SK-N-SH (cell line): ENCODE results near the gene BBS5. TPM values are rescaled to one million over a fixed set of nuclear protein-coding genes. Genes with fewer than 3 reads are reported as not detected.

Experiments
- CTCF ChIA-PET: fragments of 300-600, 350-600 bp; formaldehyde crosslinking; extraction: SDS; loops from one replicate; lab custom pipeline; 2021; lab: Yijun Ruan, JAX
- POLR2A ChIA-PET: fragments of 350-600 bp; sonication (Branson Sonifier 250); formaldehyde crosslinking; extraction: SDS; loops from one replicate; lab custom pipeline; 2020; ENCODE audit warnings: antibody characterized with exemption, inconsistent platforms; lab: Yijun Ruan, JAX
- DNase-seq: peaks from one replicate; pipeline ENCODE4 v3.0.0; 2012
- H2AFZ ChIP-seq: fragments of 200-600 bp; sonication (generic); 2 replicates; pipeline ENCODE4 v1.8.1; 2016; ENCODE audit warnings: antibody characterized with exemption, mild to moderate bottlenecking, low read depth
- H3F3A ChIP-seq: fragments of 200-600 bp; sonication (generic); replicated peaks from 2 replicates; pipeline ENCODE3; 2016; ENCODE audit warnings: antibody characterized with exemption, mild to moderate bottlenecking; ENCODE audit not compliant: insufficient read depth
- H3K27ac ChIP-seq, 2 experiments: fragments of 200-500 bp in 1 of 2; fragments of 200-600 bp in 1 of 2; sonication (Bioruptor generic) in 1 of 2; sonication (generic), shearing (Covaris generic) in 1 of 2; 2 replicates each; pipeline versions ENCODE4 v1.5.1 to v1.6.1; 2014 to 2016; ENCODE audit warnings: low read depth in 2 of 2, inconsistent platforms in 1 of 2, low read length in 1 of 2, mild to moderate bottlenecking in 1 of 2, mixed read lengths in 1 of 2
- H3K27me3 ChIP-seq: fragments of 200-600 bp; sonication (generic), shearing (Covaris generic); 2 replicates; pipeline ENCODE4 v1.6.1; 2016; ENCODE audit warnings: mixed run types; ENCODE audit not compliant: insufficient read depth
- H3K36me3 ChIP-seq, 2 experiments: fragments of 200-500 bp in 1 of 2; fragments of 200-600 bp in 1 of 2; sonication (Bioruptor generic) in 1 of 2; sonication (generic) in 1 of 2; replicated peaks in 1 of 2; 2 replicates each; pipeline versions ENCODE3 to v1.5.1; 2014 to 2016; ENCODE audit warnings: low read length in 1 of 2, mild to moderate bottlenecking in 1 of 2; ENCODE audit not compliant: insufficient read depth in 2 of 2, control insufficient read depth in 1 of 2
- H3K4me1 ChIP-seq, 2 experiments: fragments of 200-500 bp in 1 of 2; fragments of 200-600 bp in 1 of 2; sonication (Bioruptor generic) in 1 of 2; sonication (generic), shearing (Covaris generic) in 1 of 2; 2 replicates each; pipeline versions ENCODE4 v1.5.1 to v1.6.1; 2014 to 2016; ENCODE audit warnings: low read depth in 1 of 2, low read length in 1 of 2, mixed run types in 1 of 2; ENCODE audit not compliant: insufficient read depth in 2 of 2, control insufficient read depth in 1 of 2
- H3K4me2 ChIP-seq: fragments of 200-600 bp; sonication (generic), shearing (Covaris generic); 2 replicates; pipeline ENCODE4 v1.6.1; 2017; ENCODE audit warnings: mixed run types
- H3K4me3 ChIP-seq, 2 experiments: fragments of 200-500 bp in 1 of 2; fragments of 200-600 bp in 1 of 2; sonication (Bioruptor generic) in 1 of 2; sonication (generic), shearing (Covaris generic) in 1 of 2; 2 replicates each; pipeline versions ENCODE4 v1.5.1 to v1.8.1; 2014 to 2016; ENCODE audit warnings: low read depth in 2 of 2, inconsistent platforms in 1 of 2, low read length in 1 of 2, mild to moderate bottlenecking in 1 of 2, mixed read lengths in 1 of 2, moderate library complexity in 1 of 2
- H3K79me2 ChIP-seq: fragments of 200-600 bp; sonication (generic); 2 replicates; pipeline ENCODE4 v1.8.1; 2017; ENCODE audit warnings: mild to moderate bottlenecking; ENCODE audit not compliant: insufficient read depth
- H3K9ac ChIP-seq: fragments of 200-600 bp; sonication (generic); 2 replicates; pipeline ENCODE4 v1.6.1; 2017; ENCODE audit warnings: mixed run types
- H3K9me2 ChIP-seq: fragments of 200-600 bp; sonication (generic); 2 replicates; pipeline ENCODE4 v1.6.1; 2017; ENCODE audit warnings: mixed run types
- H3K9me3 ChIP-seq: fragments of 200-600 bp; sonication (generic); 2 replicates; pipeline ENCODE4 v1.6.1; 2017; ENCODE audit warnings: mixed run types, mild to moderate bottlenecking, moderate library complexity
- H4K20me1 ChIP-seq: fragments of 200-600 bp; sonication (generic); 2 replicates; pipeline ENCODE4 v1.6.1; 2017; ENCODE audit warnings: mild to moderate bottlenecking, mixed run types; ENCODE audit not compliant: insufficient read depth
- CHD2 ChIP-seq: fragments of 150-350 bp; IDR thresholded peaks from 2 replicates; pipeline ENCODE4 v1.6.1; 2018; ENCODE audit warnings: low read length; ENCODE audit not compliant: partially characterized antibody
- CTCF ChIP-seq: fragments of 200-600 bp; sonication (generic); IDR thresholded peaks from 2 replicates; pipeline ENCODE4 v1.6.1; 2017; ENCODE audit warnings: antibody characterized with exemption, mild to moderate bottlenecking, moderate library complexity
- EP300 ChIP-seq, 2 experiments: IDR thresholded peaks; 2 replicates each; pipeline versions ENCODE4 v1.4.0 to v1.6.1; 2012; ENCODE audit warnings: borderline replicate concordance in 1 of 2, low read depth in 1 of 2, low read length in 1 of 2
- FOSL2 ChIP-seq: IDR thresholded peaks from 2 replicates; pipeline ENCODE4 v1.4.0; 2012; ENCODE audit warnings: low read depth, mild to moderate bottlenecking, moderate library complexity, borderline replicate concordance
- GABPA ChIP-seq: IDR thresholded peaks from 2 replicates; pipeline ENCODE4 v1.4.0; 2012; ENCODE audit warnings: low read depth, mild to moderate bottlenecking
- GATA2 ChIP-seq: sonication (generic); formaldehyde crosslinking; IDR thresholded peaks from 2 replicates; pipeline ENCODE4 v1.5.0; 2020; ENCODE audit warnings: mild to moderate bottlenecking, missing genetic modification reagents
- JUND ChIP-seq: IDR thresholded peaks from 2 replicates; pipeline ENCODE4 v1.4.0; 2012
- MAX ChIP-seq: IDR thresholded peaks from 2 replicates; pipeline ENCODE4 v1.4.0; 2012; ENCODE audit warnings: low read depth
- MEF2A ChIP-seq: IDR thresholded peaks from 2 replicates; pipeline ENCODE4 v1.4.0; 2012; ENCODE audit warnings: low read depth, borderline replicate concordance
- MXI1 ChIP-seq: IDR thresholded peaks from 2 replicates; pipeline ENCODE4 v1.6.1; 2012; ENCODE audit warnings: mild to moderate bottlenecking, low read depth, low read length, improper control_type of control experiment
- NRF1 ChIP-seq: IDR thresholded peaks from 2 replicates; pipeline ENCODE4 v1.6.1; 2012; ENCODE audit warnings: low read depth, mild to moderate bottlenecking, low read length
- POLR2AphosphoS5 ChIP-seq: IDR thresholded peaks from 2 replicates; pipeline ENCODE4 v1.6.1; 2012; ENCODE audit warnings: low read depth, low read length
- RAD21 ChIP-seq: IDR thresholded peaks from 2 replicates; pipeline ENCODE4 v1.6.1; 2012; ENCODE audit warnings: mild to moderate bottlenecking, low read length
- REST ChIP-seq: IDR thresholded peaks from 2 replicates; pipeline ENCODE4 v1.6.1; 2012; ENCODE audit warnings: mild to moderate bottlenecking, low read depth, low read length, moderate library complexity
- RFX5 ChIP-seq: IDR thresholded peaks from 2 replicates; pipeline ENCODE4 v1.6.1; 2012; ENCODE audit warnings: mild to moderate bottlenecking, improper control_type of control experiment, low read length
- SIN3A ChIP-seq: IDR thresholded peaks from 2 replicates; pipeline ENCODE4 v1.6.1; 2012; ENCODE audit warnings: low read depth, mild to moderate bottlenecking, low read length, moderate library complexity, borderline replicate concordance
- TAF1 ChIP-seq: IDR thresholded peaks from 2 replicates; pipeline ENCODE4 v1.6.1; 2012; ENCODE audit warnings: low read depth, mild to moderate bottlenecking, low read length, moderate library complexity, borderline replicate concordance
- TCF12 ChIP-seq: IDR thresholded peaks from 2 replicates; pipeline ENCODE4 v1.4.0; 2012
- USF1 ChIP-seq: IDR thresholded peaks from 2 replicates; pipeline ENCODE4 v1.4.0; 2012; ENCODE audit warnings: low read depth, borderline replicate concordance
- USF2 ChIP-seq: fragments of 150-350 bp; IDR thresholded peaks from 2 replicates; pipeline ENCODE4 v1.6.1; 2017; ENCODE audit warnings: antibody characterized with exemption, low read length, low read depth, borderline replicate concordance
- WGBS: methylation state at CpG from one replicate; pipeline ENCODE4 v1.1.6; 2017; ENCODE audit warnings: low lambda C conversion rate; 5-methylcytosine and 5-hydroxymethylcytosine counted together
- polyA plus RNA-seq, 3 experiments: library from polyadenylated mRNA; depleted of rRNA; stranded (reverse); fragments of >200 nt; gene quantifications; 2 replicates each; pipeline ENCODE4 v1.2.3, GENCODE V29; 2012

BBS5 gene
- polyA plus RNA-seq, 1 of the 3 experiments (the other 2 are of a cell fraction): 3.8 TPM

GRCh38 chr2:169511818-169512217, 32.5 kb downstream of the BBS5 start:
- Histone ChIP-seq H3K27me3 (no peaks in the 10 kb centered on the region), H3K4me3 (no peak overlapping the region), H2AFZ (no peak overlapping the region), H3K9me2 (no peaks in the 10 kb centered on the region), H3K4me2 (no peak overlapping the region), H3K4me1 (0 out of 4 replicates have a peak, but pooled peaks cover 0 to 9% of the 10 kb centered on the region in 2 experiments), H3F3A (peaks cover 17% of the 10 kb centered on the region), H3K36me3 (no peaks in the 10 kb centered on the region), H3K79me2 (no peaks in the 10 kb centered on the region), H3K9me3 (no peaks in the 10 kb centered on the region), H3K27ac (no peak overlapping the region), H3K9ac (no peak overlapping the region), H4K20me1 (no peaks in the 10 kb centered on the region)
- DNase-seq: no peak
- no peak for TF ChIP-seq RAD21
- TF ChIP-seq JUND: no peak
- TF ChIP-seq GATA2 (CRISPR knock-in tag): no peak
- no peak for TF ChIP-seq GABPA
- no peak for TF ChIP-seq TAF1
- TF ChIP-seq FOSL2: no peak
- TF ChIP-seq MXI1: no peak
- no peak for TF ChIP-seq USF1
- TF ChIP-seq TCF12: no peak
- no peak for TF ChIP-seq NRF1
- no peak for TF ChIP-seq MEF2A
- no peak for TF ChIP-seq MAX
- no peak for TF ChIP-seq CHD2
- TF ChIP-seq EP300 (IDR thresholded peaks at IDR 0.05; ENCODE audit: borderline replicate concordance in 1 of 2, low read depth in 1 of 2, low read length in 1 of 2): no peak
- TF ChIP-seq CTCF: no peak
- no peak for TF ChIP-seq POLR2AphosphoS5
- TF ChIP-seq USF2: no peak
- no peak for TF ChIP-seq RFX5
- no peak for TF ChIP-seq REST
- no peak for TF ChIP-seq SIN3A
- ChIA-PET POLR2A (no interaction called here), CTCF (interaction anchor here (0.6 kb wide), 1 partner anchor 59 kb away, joined by 3 read pairs; no protein-coding TSS in a partner anchor)
- whole genome bisulfite sequencing: 93% methylated on average over 1 of the region's 1 CpG
